Duodenal mucosa (tissue), 2 donors: ENCODE measurements around the gene GAPDH.
"Not testable (repeated sequence)": the region's sequence is repeated elsewhere in the genome, so short reads cannot be mapped to it uniquely, and the experiment has no call there.

ENCODE experiments used
- H3K27ac ChIP-seq: one replicate; pipeline ENCODE4 v1.7.0; 2013; ENCODE audit warnings: low read depth, low read length
- H3K27me3 ChIP-seq, 2 donors: one replicate each; pipeline ENCODE4 v1.7.0; 2013; ENCODE audit warnings: low read length in 2 of 2, control low read depth in 1 of 2; ENCODE audit not compliant: insufficient read depth in 2 of 2, control insufficient read depth in 1 of 2
- H3K36me3 ChIP-seq, 2 donors: one replicate each; pipeline ENCODE4 v1.7.0; 2013; ENCODE audit warnings: low read length in 2 of 2, control low read depth in 1 of 2; ENCODE audit not compliant: insufficient read depth in 2 of 2, control insufficient read depth in 1 of 2
- H3K4me1 ChIP-seq, 2 donors: one replicate each; pipeline ENCODE4 v1.7.0; 2013; ENCODE audit warnings: low read length in 2 of 2, control low read depth in 1 of 2; ENCODE audit not compliant: insufficient read depth in 2 of 2, control insufficient read depth in 1 of 2
- H3K4me3 ChIP-seq, 2 donors: one replicate each; pipeline ENCODE4 v1.7.0; 2013; ENCODE audit warnings: low read length in 2 of 2, low read depth in 1 of 2
- H3K9ac ChIP-seq, 2 donors: one replicate each; pipeline ENCODE4 v1.7.0; 2013; ENCODE audit warnings: low read length in 2 of 2, low read depth in 1 of 2
- H3K9me3 ChIP-seq, 2 donors: one replicate each; pipeline ENCODE4 v1.7.0; 2013; ENCODE audit warnings: low read length in 2 of 2, control low read depth in 1 of 2; ENCODE audit not compliant: control insufficient read depth in 1 of 2

Gene GAPDH

GRCh38 chr12:6551496-6552139 lies 17.3 kb downstream of the GAPDH start:
- no peak overlapping the region for H3K27ac ChIP-seq
- H3K36me3 ChIP-seq, result peaks cover 5 to 17% of the 10 kb centered on the region in 2 donors
- H3K4me1 ChIP-seq, result peaks cover 28 to 41% of the 10 kb centered on the region in 2 donors
- no peaks in the 10 kb centered on the region for H3K27me3 ChIP-seq
- H3K4me3 ChIP-seq, result peak overlapping the region in 1 of 2 donors; percentile 6
- H3K9me3 ChIP-seq, result no peaks in the 10 kb centered on the region
- peak overlapping the region in 1 of 2 donors; percentile 12 for H3K9ac ChIP-seq

GRCh38 chr12:6552140-6552551 lies 17.8 kb downstream of the GAPDH start:
- no peak overlapping the region for H3K4me3 ChIP-seq
- no peaks in the 10 kb centered on the region for H3K9me3 ChIP-seq
- H3K36me3 ChIP-seq, result peaks cover 5 to 22% of the 10 kb centered on the region in 2 donors
- no peaks in the 10 kb centered on the region for H3K27me3 ChIP-seq
- peak overlapping the region; percentile 53 for H3K27ac ChIP-seq
- peaks cover 28 to 41% of the 10 kb centered on the region in 2 donors for H3K4me1 ChIP-seq
- peak overlapping the region in 1 of 2 donors; percentile 12 for H3K9ac ChIP-seq

GRCh38 chr12:6553051-6553868 lies 18.9 kb downstream of the GAPDH start:
- Histone ChIP-seq H3K4me1 (peaks cover 28 to 41% of the 10 kb centered on the region in 2 donors), H3K9ac (no peak overlapping the region), H3K27me3 (no peaks in the 10 kb centered on the region), H3K9me3 (no peaks in the 10 kb centered on the region), H3K4me3 (no peak overlapping the region), H3K36me3 (peaks cover 5 to 16% of the 10 kb centered on the region in 2 donors), H3K27ac (peak overlapping the region; percentile 66)

DNA sequence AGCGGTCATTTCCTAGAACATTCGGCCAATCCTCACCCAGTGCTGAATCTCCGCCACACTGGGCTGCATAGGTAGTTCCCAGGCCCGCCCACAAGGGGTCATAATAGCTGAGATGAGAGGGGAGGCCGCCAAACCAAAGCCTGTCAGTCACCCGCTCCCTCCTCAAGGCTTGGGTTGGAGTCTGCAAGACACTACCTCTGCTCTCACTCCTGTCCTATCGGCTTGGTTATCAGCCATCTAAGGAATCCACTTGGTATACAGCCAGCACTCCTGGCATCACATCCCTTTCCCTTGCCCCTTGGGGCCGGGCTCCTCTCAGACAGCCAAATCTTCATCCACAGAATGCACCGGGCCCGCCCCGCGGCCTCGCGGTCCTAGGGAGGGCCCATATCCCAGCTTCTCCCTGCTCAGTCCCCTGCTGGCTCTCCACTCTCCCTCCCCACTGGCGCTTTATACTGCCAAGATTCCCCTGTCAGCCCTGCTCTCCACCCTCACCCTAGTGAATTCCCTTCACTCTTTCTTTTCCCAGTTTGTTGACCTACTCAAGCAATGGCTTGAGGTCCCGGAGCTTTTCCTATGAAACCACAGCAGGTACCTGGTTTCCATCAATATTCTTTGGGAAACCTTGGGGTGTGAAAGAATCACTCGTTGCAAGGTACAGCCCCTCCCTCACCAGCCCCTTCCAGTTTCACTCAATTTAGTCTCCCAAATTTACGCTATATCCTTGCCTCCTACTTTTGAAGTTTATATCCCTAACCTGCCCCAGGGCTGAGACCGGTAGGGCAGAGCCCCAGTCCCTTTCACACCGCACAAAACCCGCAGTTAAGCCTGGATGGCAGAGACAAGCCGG lies 20.1 kb downstream of the GAPDH start:
- H3K4me3 ChIP-seq, result peak overlapping the region; percentile 74 to 75
- no peak overlapping the region for H3K27ac ChIP-seq
- H3K9ac ChIP-seq, result peak overlapping the region; percentile 49 to 51
- peaks cover 28 to 41% of the 10 kb centered on the region in 2 donors for H3K4me1 ChIP-seq
- no peaks in the 10 kb centered on the region for H3K9me3 ChIP-seq
- H3K36me3 ChIP-seq, result peaks cover 3 to 15% of the 10 kb centered on the region in 2 donors
- H3K27me3 ChIP-seq, result no peaks in the 10 kb centered on the region

DNA sequence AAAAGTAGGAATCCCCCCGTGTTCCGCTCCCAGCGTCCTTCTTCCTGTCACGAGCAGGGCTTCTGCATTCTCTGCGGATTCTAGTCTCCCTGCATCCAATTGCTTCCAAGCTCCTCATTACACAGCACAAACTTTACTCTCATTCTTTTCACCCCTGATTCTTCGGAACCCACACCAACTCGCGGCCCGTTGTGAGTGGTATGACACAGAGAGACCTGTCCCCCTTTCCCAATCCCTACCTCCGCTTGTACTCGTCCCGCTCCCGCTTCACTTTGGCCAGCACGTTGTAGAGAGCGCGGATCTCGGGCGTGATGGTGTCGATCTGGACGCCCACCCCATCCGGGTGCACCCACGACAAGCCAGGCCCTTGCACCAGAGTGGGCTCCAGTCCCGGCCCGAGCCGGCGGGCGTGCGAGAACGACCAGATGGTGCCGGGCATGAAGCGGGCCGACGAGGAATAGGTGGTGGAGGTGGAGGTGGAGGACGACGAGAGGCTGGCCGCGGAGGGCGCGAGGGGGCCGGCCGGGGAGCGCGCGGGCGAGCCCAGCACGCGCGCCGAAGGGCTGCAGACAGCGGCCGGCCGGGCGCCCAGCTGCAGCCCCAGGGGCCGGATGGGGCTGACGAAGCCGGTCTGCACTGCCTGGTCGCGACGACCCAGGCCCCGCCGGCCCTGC lies 20.8 kb downstream of the GAPDH start:
- Histone ChIP-seq H3K9me3 (no peaks in the 10 kb centered on the region), H3K9ac (peak overlapping the region; percentile 49 to 51), H3K36me3 (peaks cover 11 to 19% of the 10 kb centered on the region in 2 donors), H3K4me1 (peaks cover 28 to 41% of the 10 kb centered on the region in 2 donors), H3K27me3 (no peaks in the 10 kb centered on the region), H3K4me3 (peak overlapping the region; percentile 74 to 75), H3K27ac (peak overlapping the region; percentile 7)

DNA sequence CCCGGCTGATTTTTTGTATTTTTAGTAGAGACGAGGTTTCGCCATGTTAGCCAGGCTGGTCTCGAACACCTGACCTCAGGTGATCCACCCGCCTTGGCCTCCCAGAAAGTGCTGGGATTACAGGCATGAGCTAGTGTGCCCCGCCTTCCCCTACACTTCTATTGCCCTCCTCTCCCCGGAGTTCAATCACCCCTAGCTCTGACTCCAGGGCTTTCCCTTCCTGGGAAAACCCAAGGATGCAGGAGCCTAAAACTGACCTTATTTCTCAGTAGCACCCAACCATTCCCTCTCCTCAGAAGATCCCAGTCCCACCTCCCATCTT lies 22.1 kb downstream of the GAPDH start:
- Histone ChIP-seq H3K4me1 (peaks cover 27 to 29% of the 10 kb centered on the region in 2 donors), H3K36me3 (peaks cover 24 to 32% of the 10 kb centered on the region in 2 donors)
- not testable (repeated sequence) for H3K27me3 ChIP-seq, H3K9ac ChIP-seq, H3K9me3 ChIP-seq, H3K27ac ChIP-seq, H3K4me3 ChIP-seq

GRCh38 chr12:6556857-6557256 lies 22.5 kb downstream of the GAPDH start:
- H3K4me3 ChIP-seq, result no peak overlapping the region
- H3K27me3 ChIP-seq, result no peaks in the 10 kb centered on the region
- H3K4me1 ChIP-seq, result peaks cover 23 to 29% of the 10 kb centered on the region in 2 donors
- peaks cover 24 to 36% of the 10 kb centered on the region in 2 donors for H3K36me3 ChIP-seq
- H3K9ac ChIP-seq, result no peak overlapping the region
- no peak overlapping the region for H3K27ac ChIP-seq
- no peaks in the 10 kb centered on the region for H3K9me3 ChIP-seq

GRCh38 chr12:6558014-6558760 lies 23.9 kb downstream of the GAPDH start:
- H3K4me3 ChIP-seq, H3K9ac ChIP-seq, H3K27me3 ChIP-seq, H3K27ac ChIP-seq, H3K9me3 ChIP-seq: not testable (repeated sequence)
- peaks cover 34 to 50% of the 10 kb centered on the region in 2 donors for H3K36me3 ChIP-seq
- peaks cover 12 to 18% of the 10 kb centered on the region in 2 donors for H3K4me1 ChIP-seq

GRCh38 chr12:6559500-6559899 lies 25.2 kb downstream of the GAPDH start:
- Histone ChIP-seq H3K4me1 (peaks cover 4 to 6% of the 10 kb centered on the region in 2 donors), H3K36me3 (peaks cover 34 to 52% of the 10 kb centered on the region in 2 donors), H3K27ac (no peak overlapping the region), H3K9me3 (no peaks in the 10 kb centered on the region), H3K4me3 (no peak overlapping the region), H3K27me3 (no peaks in the 10 kb centered on the region), H3K9ac (no peak overlapping the region)
